HepG2 (cell line): ENCODE results near the gene MIF. TPM values are rescaled to one million over a fixed set of nuclear protein-coding genes. Genes with fewer than 3 reads are reported as not detected.

ENCODE experiments used
- E2F5 ChIP-seq: sonication (generic); formaldehyde crosslinking; conservative IDR thresholded peaks from 2 replicates; pipeline ENCODE4 v1.4.0; 2020; ENCODE audit warnings: missing genetic modification reagents
- NRL ChIP-seq: sonication (generic); formaldehyde crosslinking; IDR thresholded peaks from 2 replicates; pipeline ENCODE4 v1.5.0; 2020; ENCODE audit warnings: missing genetic modification reagents, mild to moderate bottlenecking, moderate library complexity, borderline replicate concordance
- PBX3 ChIP-seq: sonication (generic); formaldehyde crosslinking; IDR thresholded peaks from 2 replicates; pipeline ENCODE4 v1.8.1; 2023; ENCODE audit warnings: missing genetic modification reagents, inconsistent platforms, borderline replicate concordance
- RAD51 ChIP-seq: fragments of 450-650 bp; IDR thresholded peaks from 2 replicates; pipeline ENCODE4 v1.6.1; 2016; ENCODE audit warnings: borderline replicate concordance
- SOX6 ChIP-seq, 2 experiments: fragments of 450-650 bp in 1 of 2; sonication (generic) in 1 of 2; formaldehyde crosslinking in 1 of 2; IDR thresholded peaks; 2 replicates each; pipeline versions ENCODE4 v1.4.0 to v1.6.1; 2017 to 2020; ENCODE audit warnings: antibody characterized with exemption in 1 of 2, mild to moderate bottlenecking in 1 of 2, missing genetic modification reagents in 1 of 2
- ZFP41 ChIP-seq: sonication (generic); formaldehyde crosslinking; IDR thresholded peaks from 2 replicates; pipeline ENCODE4 v1.4.0; 2020; ENCODE audit warnings: mild to moderate bottlenecking, missing genetic modification reagents, borderline replicate concordance
- ZNF274 ChIP-seq: sonication (generic); formaldehyde crosslinking; IDR thresholded peaks from 2 replicates; pipeline ENCODE4 v1.5.1; 2020; ENCODE audit warnings: mild to moderate bottlenecking, missing genetic modification reagents
- ZNF281 ChIP-seq: sonication (generic); formaldehyde crosslinking; IDR thresholded peaks from 2 replicates; pipeline ENCODE4 v1.4.0; 2020; ENCODE audit warnings: missing genetic modification reagents, borderline replicate concordance
- ZNF362 ChIP-seq: sonication (generic); formaldehyde crosslinking; IDR thresholded peaks from 2 replicates; pipeline ENCODE4 v1.4.0; 2020; ENCODE audit warnings: missing genetic modification reagents, mild to moderate bottlenecking, borderline replicate concordance
- ZNF484 ChIP-seq: sonication (generic); formaldehyde crosslinking; IDR thresholded peaks from 2 replicates; pipeline ENCODE4 v1.5.1; 2020; ENCODE audit warnings: mild to moderate bottlenecking, low read depth, missing genetic modification reagents, borderline replicate concordance
- ZNF609 ChIP-seq: sonication (generic); formaldehyde crosslinking; IDR thresholded peaks from 2 replicates; pipeline ENCODE4 v1.4.0; 2020; ENCODE audit warnings: mild to moderate bottlenecking, missing genetic modification reagents, borderline replicate concordance
- ZNF652 ChIP-seq: IDR thresholded peaks from 2 replicates; pipeline ENCODE4 v1.6.1; 2016; ENCODE audit warnings: low read depth, borderline replicate concordance
- ZNF816 ChIP-seq: sonication (generic); formaldehyde crosslinking; IDR thresholded peaks from 2 replicates; pipeline ENCODE4 v1.8.0; 2022; ENCODE audit warnings: missing genetic modification reagents, mild to moderate bottlenecking, borderline replicate concordance
- polyA plus RNA-seq, 8 experiments: library from polyadenylated mRNA; depleted of rRNA in 3 of 8; stranded (reverse) in 7 of 8; unstranded in 1 of 8; fragments of >200 nt; fragmentation: Illumina TruSeq in 4 of 8; extraction: Trizol in 4 of 8; gene quantifications; 2 replicates each; pipeline versions ENCODE4 v1.2.1 to v1.2.3, GENCODE V29; 2011 to 2016; ENCODE audit warnings: low read depth in 4 of 8, missing spikeins in 1 of 8, mixed read lengths in 1 of 8; ENCODE audit not compliant: insufficient read depth in 1 of 8
- total RNA-seq, 5 experiments: library from RNA; depleted of rRNA; stranded (reverse); fragments of >200 nt; fragmentation: Illumina TruSeq; extraction: Trizol; gene quantifications; 2 replicates each; pipeline ENCODE4 v1.2.3, GENCODE V29; 2016; ENCODE audit warnings: low read depth in 1 of 5

The MIF gene
- total and polyA plus RNA-seq, 2 of the 13 experiments (the other 11 are each of a cell fraction or from before 2014, with no cell fraction given) = 634 to 675 TPM

- TF ChIP-seq ZNF281 (CRISPR knock-in tag) = 0 out of 2 replicates have a peak, but pooled peaks have one; percentile 18
- no peak; the same call in none of the 2 replicates for TF ChIP-seq ZNF274 (CRISPR knock-in tag)
- TF ChIP-seq RAD51 = no peak
- TF ChIP-seq ZNF362 (CRISPR knock-in tag) = no peak
- TF ChIP-seq ZNF609 (CRISPR knock-in tag) = 0 out of 2 replicates have a peak, but pooled peaks have one; percentile 5
- no peak for TF ChIP-seq ZNF652 (CRISPR knock-in tag)
- TF ChIP-seq SOX6 (IDR thresholded peaks at IDR 0.05) = no peak
- TF ChIP-seq SOX6 (CRISPR knock-in tag; IDR thresholded peaks at IDR 0.05) = no peak; the same call in 1 of the 2 replicates
- peak; percentile 79; the same call in 1 of the 2 replicates for TF ChIP-seq ZFP41 (CRISPR knock-in tag)
- TF ChIP-seq ZNF484 (CRISPR knock-in tag) = no peak
- no peak for TF ChIP-seq ZNF816 (CRISPR knock-in tag)
- TF ChIP-seq E2F5 = no peak
- TF ChIP-seq NRL = peak; percentile 21; the same call in 1 of the 2 replicates
- TF ChIP-seq PBX3 (CRISPR knock-in tag) = no peak
Observed at GRCh38 chr22:23857606-23858483, 36.3 kb upstream of the MIF start, which contains the start of gene SLC2A11 (continued).
